Activated CD8-positive, alpha-beta memory T cell treated with anti-CD3 and anti-CD28 coated beads, Interleukin-2, amount 10 ng/mL, durations not matched to agents 7 days and 5 days (primary cell): ENCODE measurements around the gene STK10. TPM values are rescaled to one million over a fixed set of nuclear protein-coding genes. Genes with fewer than 3 reads are reported as not detected.
"Not testable (repeated sequence)": the region's sequence is repeated elsewhere in the genome, so short reads cannot be mapped to it uniquely, and the experiment has no call there.

Experiments used
- ATAC-seq: fragments of 150-1000 bp; cut with Tn5 transposase; one replicate; pipeline ENCODE4 v1.10.0; 2021; ENCODE audit warnings: moderate library complexity
- CTCF ChIA-PET: fragments of 350-600 bp; sonication (Branson Sonifier 250); formaldehyde crosslinking; loops from one replicate; lab custom pipeline; 2021; ENCODE audit warnings: antibody characterized with exemption; lab: Charles Lee
- DNase-seq: peaks from one replicate; pipeline ENCODE4 v3.0.0-alpha.2; 2020
- H3K27ac Mint-ChIP-seq: one replicate; pipeline ENCODE4 v1.8.0; 2021; ENCODE audit warnings: mild to moderate bottlenecking, mixed read lengths
- H3K27me3 Mint-ChIP-seq: one replicate; pipeline ENCODE4 v1.8.0; 2021; ENCODE audit warnings: mixed read lengths
- H3K36me3 Mint-ChIP-seq: one replicate; pipeline ENCODE4 v1.8.0; 2021; ENCODE audit warnings: mild to moderate bottlenecking, mixed read lengths
- H3K4me1 Mint-ChIP-seq: one replicate; pipeline ENCODE4 v1.8.0; 2021; ENCODE audit warnings: mixed read lengths
- H3K4me3 Mint-ChIP-seq: one replicate; pipeline ENCODE4 v1.8.0; 2021; ENCODE audit warnings: mild to moderate bottlenecking, moderate library complexity, mixed read lengths
- H3K9me3 Mint-ChIP-seq: one replicate; pipeline ENCODE4 v1.8.0; 2022; ENCODE audit warnings: low read depth, mixed read lengths
- total RNA-seq, 2 experiments: library from RNA; stranded (reverse); gene quantifications; one replicate each; pipeline ENCODE4 v1.2.3, GENCODE V29; 2021

Gene STK10
- total RNA-seq, 2 experiments from 2014 or later = 223 to 327 TPM

- Mint-ChIP-seq H3K36me3 (peaks cover 1% of the 10 kb centered on the region), H3K9me3 (no peaks in the 10 kb centered on the region), H3K27me3 (no peaks in the 10 kb centered on the region), H3K4me3 (no peak overlapping the region), H3K4me1 (peaks cover 13% of the 10 kb centered on the region), H3K27ac (no peak overlapping the region)
- ATAC-seq (no peak), DNase-seq (no peak)
- CTCF ChIA-PET = interaction anchor here (3.0 kb wide), 1 partner anchor 126 kb away, joined by 17 read pairs; no protein-coding TSS in a partner anchor
These were observed 149.9 kb downstream of the STK10 start for GRCh38 chr5:172038167-172038566.

GRCh38 chr5:172035049-172035448 lies 153.0 kb downstream of the STK10 start:
- DNase-seq = no peak
- CTCF ChIA-PET = interaction anchor here (1.0 to 1.3 kb wide), 3 partner anchors 28 to 126 kb away, joined by 3 to 4 read pairs (median 3); partner anchors contain the start of gene FBXW11
- Mint-ChIP-seq H3K27ac (peak overlapping the region; percentile 21), H3K9me3 (peaks cover 11% of the 10 kb centered on the region), H3K36me3 (peaks cover 13% of the 10 kb centered on the region), H3K4me1 (peaks cover 11% of the 10 kb centered on the region), H3K4me3 (no peak overlapping the region), H3K27me3 (no peaks in the 10 kb centered on the region)
- no peak for ATAC-seq

GRCh38 chr5:172031894-172032461 lies 156.0 kb downstream of the STK10 start:
- H3K27ac Mint-ChIP-seq = no peak overlapping the region
- peaks cover 11% of the 10 kb centered on the region for H3K4me1 Mint-ChIP-seq
- peaks cover 14% of the 10 kb centered on the region for H3K36me3 Mint-ChIP-seq
- DNase-seq (no peak), ATAC-seq (no peak)
- H3K9me3 Mint-ChIP-seq = peaks cover 11% of the 10 kb centered on the region
- H3K27me3 Mint-ChIP-seq = no peaks in the 10 kb centered on the region
- no peak overlapping the region for H3K4me3 Mint-ChIP-seq
- CTCF ChIA-PET = no interaction called here

GRCh38 chr5:172029876-172030275 lies 158.1 kb downstream of the STK10 start:
- no peak for ATAC-seq
- H3K36me3 Mint-ChIP-seq = peaks cover 14% of the 10 kb centered on the region
- no peak overlapping the region for H3K27ac Mint-ChIP-seq
- H3K4me1 Mint-ChIP-seq = peaks cover 4% of the 10 kb centered on the region
- H3K9me3 Mint-ChIP-seq = peaks cover 11% of the 10 kb centered on the region
- CTCF ChIA-PET = no interaction called here
- no peak for DNase-seq
- H3K4me3 Mint-ChIP-seq = no peak overlapping the region
- no peaks in the 10 kb centered on the region for H3K27me3 Mint-ChIP-seq

GRCh38 chr5:172028167-172028566 lies 159.9 kb downstream of the STK10 start:
- peaks cover 11% of the 10 kb centered on the region for H3K9me3 Mint-ChIP-seq
- no peak for ATAC-seq
- H3K27ac Mint-ChIP-seq = no peak overlapping the region
- no peaks in the 10 kb centered on the region for H3K27me3 Mint-ChIP-seq
- H3K4me3 Mint-ChIP-seq = no peak overlapping the region
- peaks cover 14% of the 10 kb centered on the region for H3K36me3 Mint-ChIP-seq
- H3K4me1 Mint-ChIP-seq = no peaks in the 10 kb centered on the region
- no peak for DNase-seq
- CTCF ChIA-PET = interaction anchor here (1.8 kb wide), 1 partner anchor 117 kb away, joined by 4 read pairs; no protein-coding TSS in a partner anchor

- not testable (repeated sequence) for H3K27ac Mint-ChIP-seq, H3K4me1 Mint-ChIP-seq, ATAC-seq, H3K27me3 Mint-ChIP-seq, H3K4me3 Mint-ChIP-seq, H3K9me3 Mint-ChIP-seq, DNase-seq, H3K36me3 Mint-ChIP-seq
- CTCF ChIA-PET = interaction anchor here (1.3 to 1.4 kb wide), 2 partner anchors 13 to 168 kb away, joined by 3 read pairs; partner anchors contain the start of gene STK10
These were observed 167.8 kb downstream of the STK10 start for GRCh38 chr5:172020110-172020786.

- Mint-ChIP-seq H3K36me3 (no peaks in the 10 kb centered on the region), H3K9me3 (no peaks in the 10 kb centered on the region), H3K4me3 (no peak overlapping the region), H3K4me1 (peaks cover 12% of the 10 kb centered on the region), H3K27me3 (no peaks in the 10 kb centered on the region), H3K27ac (no peak overlapping the region)
- peak; percentile 76 for ATAC-seq
- peak; percentile 45 for DNase-seq
- CTCF ChIA-PET = interaction anchor here (0.8 kb wide), 1 partner anchor 9 kb away, joined by 4 read pairs; the partner anchor contains the start of gene FBXW11
These were observed 172.7 kb downstream of the STK10 start for GRCh38 chr5:172015346-172015745.

- ATAC-seq = no peak
- Mint-ChIP-seq H3K4me3 (no peak overlapping the region), H3K4me1 (peaks cover 24% of the 10 kb centered on the region), H3K27me3 (no peaks in the 10 kb centered on the region), H3K9me3 (no peaks in the 10 kb centered on the region), H3K36me3 (peaks cover 1% of the 10 kb centered on the region), H3K27ac (no peak overlapping the region)
- DNase-seq = no peak
- CTCF ChIA-PET = interaction anchor here (0.9 to 7.0 kb wide), 5 partner anchors 29 to 283 kb away, joined by 3 to 34 read pairs (median 3); partner anchors contain the start of gene STK10
These were observed 177.7 kb downstream of the STK10 start for GRCh38 chr5:172010278-172010677.

GRCh38 chr5:172009536-172010270 lies 178.3 kb downstream of the STK10 start:
- H3K27me3 Mint-ChIP-seq = no peaks in the 10 kb centered on the region
- no peak for DNase-seq
- no peaks in the 10 kb centered on the region for H3K9me3 Mint-ChIP-seq
- H3K4me3 Mint-ChIP-seq = no peak overlapping the region
- H3K36me3 Mint-ChIP-seq = peaks cover 1% of the 10 kb centered on the region
- peaks cover 24% of the 10 kb centered on the region for H3K4me1 Mint-ChIP-seq
- ATAC-seq = no peak
- CTCF ChIA-PET = interaction anchor here (0.9 to 7.0 kb wide), 6 partner anchors 14 to 284 kb away, joined by 3 to 34 read pairs (median 3); partner anchors contain the start of gene STK10
- no peak overlapping the region for H3K27ac Mint-ChIP-seq

- no peak overlapping the region for H3K27ac Mint-ChIP-seq
- H3K9me3 Mint-ChIP-seq = no peaks in the 10 kb centered on the region
- peaks cover 1% of the 10 kb centered on the region for H3K36me3 Mint-ChIP-seq
- ATAC-seq (no peak), DNase-seq (no peak)
- H3K27me3 Mint-ChIP-seq = no peaks in the 10 kb centered on the region
- H3K4me3 Mint-ChIP-seq = no peak overlapping the region
- CTCF ChIA-PET = interaction anchor here (1.9 to 7.0 kb wide), 2 partner anchors 13 to 179 kb away, joined by 6 to 34 read pairs; partner anchors contain the start of gene STK10
- peaks cover 28% of the 10 kb centered on the region for H3K4me1 Mint-ChIP-seq
These were observed 179.3 kb downstream of the STK10 start for GRCh38 chr5:172008689-172009141.

GRCh38 chr5:172008111-172008455 lies 179.9 kb downstream of the STK10 start:
- CTCF ChIA-PET = interaction anchor here (0.7 to 7.0 kb wide), 8 partner anchors 12 to 274 kb away, joined by 3 to 34 read pairs (median 12); partner anchors contain the start of gene STK10
- Mint-ChIP-seq H3K4me1 (peaks cover 34% of the 10 kb centered on the region), H3K9me3 (no peaks in the 10 kb centered on the region), H3K4me3 (peak overlapping the region; percentile 95), H3K36me3 (peaks cover 1% of the 10 kb centered on the region), H3K27ac (peak overlapping the region; percentile 98), H3K27me3 (no peaks in the 10 kb centered on the region)
- DNase-seq = no peak
- no peak for ATAC-seq

- ATAC-seq = no peak
- H3K4me1 Mint-ChIP-seq = peaks cover 39% of the 10 kb centered on the region
- H3K4me3 Mint-ChIP-seq = peak overlapping the region; percentile 95
- DNase-seq = no peak
- H3K27me3 Mint-ChIP-seq = no peaks in the 10 kb centered on the region
- H3K36me3 Mint-ChIP-seq = peaks cover 1% of the 10 kb centered on the region
- H3K27ac Mint-ChIP-seq = peak overlapping the region; percentile 98
- H3K9me3 Mint-ChIP-seq = no peaks in the 10 kb centered on the region
- CTCF ChIA-PET = interaction anchor here (0.7 to 7.0 kb wide), 22 partner anchors 8 to 588 kb away, joined by 3 to 34 read pairs (median 4); partner anchors contain the start of genes FGF18 and STK10
These were observed 180.6 kb downstream of the STK10 start for GRCh38 chr5:172007175-172008110.
